Neuronal stem cell (in vitro differentiated cells): ENCODE measurements around the gene GID8.
A peak's percentile ranks its signal among the peaks of the same experiment; 100 is the strongest.

Experiments
- DNase-seq: peaks from one replicate; pipeline ENCODE4 v3.0.0-alpha.2; 2013; ENCODE audit warnings: low spot score
- H2AFZ ChIP-seq: one replicate; pipeline ENCODE4 v1.6.1; 2013; ENCODE audit warnings: mild to moderate bottlenecking, low read length, inconsistent platforms
- H2AK5ac ChIP-seq: 2 replicates; pipeline ENCODE4 v1.6.1; 2013; ENCODE audit warnings: low read depth, mild to moderate bottlenecking, inconsistent platforms, low read length, moderate library complexity, mixed read lengths
- H2BK120ac ChIP-seq: 2 replicates; pipeline ENCODE4 v1.6.1; 2013; ENCODE audit warnings: low read depth, mild to moderate bottlenecking, inconsistent platforms, low read length, moderate library complexity, mixed read lengths
- H2BK12ac ChIP-seq: one replicate; pipeline ENCODE4 v1.6.1; 2013; ENCODE audit warnings: low read length, inconsistent platforms
- H2BK15ac ChIP-seq: 2 replicates; pipeline ENCODE4 v1.6.1; 2013; ENCODE audit warnings: mild to moderate bottlenecking, low read length, inconsistent platforms, mixed read lengths
- H2BK5ac ChIP-seq: one replicate; pipeline ENCODE4 v1.6.1; 2013; ENCODE audit warnings: inconsistent platforms, mild to moderate bottlenecking, low read length, moderate library complexity
- H3K14ac ChIP-seq: one replicate; pipeline ENCODE4 v1.6.1; 2013; ENCODE audit warnings: low read length, inconsistent platforms
- H3K18ac ChIP-seq: 2 replicates; pipeline ENCODE4 v1.6.1; 2013; ENCODE audit warnings: low read length, inconsistent platforms
- H3K23ac ChIP-seq: 2 replicates; pipeline ENCODE4 v1.6.1; 2013; ENCODE audit warnings: low read depth, mild to moderate bottlenecking, mixed read lengths, low read length, inconsistent platforms; ENCODE audit not compliant: poor library complexity
- H3K27ac ChIP-seq: replicated peaks from 3 replicates; pipeline ENCODE4 v1.5.1; 2013; ENCODE audit warnings: low read length, inconsistent platforms
- H3K27me3 ChIP-seq, 3 experiments: 2 replicates each; pipeline ENCODE4 v1.6.1; 2013; ENCODE audit warnings: low read length in 3 of 3, mild to moderate bottlenecking in 2 of 3, inconsistent platforms in 1 of 3, low read depth in 1 of 3, mixed read lengths in 1 of 3, moderate library complexity in 1 of 3; ENCODE audit not compliant: control insufficient read depth in 3 of 3, insufficient read depth in 3 of 3
- H3K36me3 ChIP-seq, 2 donors: replicated peaks in 1 of 2; 2 replicates each; pipeline ENCODE4 v1.6.1; 2013; ENCODE audit warnings: low read length in 2 of 2; ENCODE audit not compliant: control insufficient read depth in 2 of 2, insufficient read depth in 2 of 2
- H3K4ac ChIP-seq: 2 replicates; pipeline ENCODE4 v1.6.1; 2013; ENCODE audit warnings: inconsistent platforms, mild to moderate bottlenecking, low read length, moderate library complexity
- H3K4me1 ChIP-seq, 2 donors: 1 replicate in 1 of 2; 2 replicates in 1 of 2; pipeline ENCODE4 v1.6.1; 2013; ENCODE audit warnings: low read length in 2 of 2, low read depth in 1 of 2; ENCODE audit not compliant: control insufficient read depth in 2 of 2, insufficient read depth in 1 of 2
- H3K4me2 ChIP-seq: one replicate; pipeline ENCODE4 v1.6.1; 2013; ENCODE audit warnings: mild to moderate bottlenecking, low read length, inconsistent platforms; ENCODE audit not compliant: insufficient read depth, poor library complexity, severe bottlenecking
- H3K4me3 ChIP-seq, 2 donors: 2 replicates each; pipeline ENCODE4 v1.5.1; 2013; ENCODE audit warnings: low read length in 2 of 2, mild to moderate bottlenecking in 2 of 2, inconsistent platforms in 1 of 2, moderate library complexity in 1 of 2
- H3K79me1 ChIP-seq: one replicate; pipeline ENCODE4 v1.6.1; 2013; ENCODE audit warnings: low read depth, mild to moderate bottlenecking, inconsistent platforms, low read length, moderate library complexity
- H3K9ac ChIP-seq: one replicate; pipeline ENCODE4 v1.6.1; 2013; ENCODE audit warnings: mild to moderate bottlenecking, low read depth, low read length, inconsistent platforms; ENCODE audit not compliant: poor library complexity
- H3K9me3 ChIP-seq, 2 donors: replicated peaks in 1 of 2; 2 replicates each; pipeline versions ENCODE3 to v1.6.1; 2013; ENCODE audit warnings: low read length in 2 of 2, mild to moderate bottlenecking in 2 of 2, inconsistent platforms in 1 of 2, low read depth in 1 of 2, mixed read lengths in 1 of 2, moderate library complexity in 1 of 2; ENCODE audit not compliant: control insufficient read depth in 2 of 2, insufficient read depth in 1 of 2
- H4K8ac ChIP-seq: one replicate; pipeline ENCODE4 v1.6.1; 2013; ENCODE audit warnings: low read depth, mild to moderate bottlenecking, inconsistent platforms, low read length, moderate library complexity
- H4K91ac ChIP-seq: one replicate; pipeline ENCODE4 v1.6.1; 2013; ENCODE audit warnings: low read length, low read depth, mild to moderate bottlenecking, inconsistent platforms; ENCODE audit not compliant: poor library complexity
- WGBS, 2 donors: extraction: QIAGEN DNeasy Blood & Tissue Kit; methylation state at CpG; one replicate each; pipeline ENCODE4 v1.1.7; 2013; ENCODE audit warnings: missing lambda C conversion rate in 2 of 2, mixed read lengths in 1 of 2; ENCODE audit not compliant: insufficient read length in 2 of 2, insufficient replicate concordance in 1 of 2; ENCODE audit errors: extremely low coverage in 2 of 2; 5-methylcytosine and 5-hydroxymethylcytosine counted together

GID8 gene

GRCh38 chr20:62928246-62928939, 9.6 kb upstream of the GID8 start:
- Histone ChIP-seq H3K27ac (no peak overlapping the region), H3K36me3 (peaks cover 3 to 34% of the 10 kb centered on the region in 2 donors)

DNA sequence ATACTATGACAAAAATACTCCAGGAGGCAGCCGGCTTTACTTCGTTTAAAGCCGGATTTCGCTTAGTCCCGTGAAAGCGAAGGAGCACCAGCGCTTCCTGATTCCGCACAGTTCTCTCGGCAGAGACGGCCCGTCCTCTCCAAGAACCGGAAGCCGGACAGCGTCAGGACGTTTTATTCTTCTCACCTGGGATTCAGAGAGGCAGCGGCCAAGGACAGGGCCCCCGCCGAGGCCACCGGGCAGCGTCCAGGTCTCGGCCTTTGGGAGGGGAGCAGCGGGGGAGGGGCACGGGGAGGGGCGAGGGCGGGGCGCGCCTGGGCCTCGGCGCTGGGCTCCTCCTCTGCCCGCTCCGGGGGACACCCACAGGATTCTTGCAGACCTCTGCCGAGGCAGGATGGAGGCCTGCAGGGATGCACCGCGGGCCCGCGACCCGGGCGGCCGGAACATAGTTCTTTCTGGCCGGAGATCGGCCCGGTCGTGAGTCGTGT, 8.9 kb upstream of the GID8 start:
- H3K79me1 ChIP-seq, result peaks cover 4% of the 10 kb centered on the region
- no peak overlapping the region for H4K91ac ChIP-seq
- H3K4me3 ChIP-seq, result peak overlapping the region in 1 of 2 donors; percentile 63
- H2BK5ac ChIP-seq, result no peak overlapping the region
- H2BK120ac ChIP-seq, result no peak overlapping the region
- DNase-seq, result no peak
- H3K9ac ChIP-seq, result peak overlapping the region; percentile 40
- no peak overlapping the region for H3K27ac ChIP-seq
- H3K14ac ChIP-seq, result no peak overlapping the region
- H3K23ac ChIP-seq, result peak overlapping the region; percentile 20
- no peak overlapping the region for H2AFZ ChIP-seq
- no CpG with 5 or more reads among the region's 44 CpGs for WGBS, 2 donors
- no peaks in the 10 kb centered on the region for H3K27me3 ChIP-seq
- H2BK12ac ChIP-seq, result no peak overlapping the region
- H4K8ac ChIP-seq, result no peak overlapping the region
- H3K18ac ChIP-seq, result no peak overlapping the region
- H3K36me3 ChIP-seq, result peaks cover 6 to 41% of the 10 kb centered on the region in 2 donors
- no peak overlapping the region for H2BK15ac ChIP-seq
- no peaks in the 10 kb centered on the region for H3K9me3 ChIP-seq
- no peak overlapping the region for H3K4ac ChIP-seq
- no peak overlapping the region for H3K4me2 ChIP-seq
- H3K4me1 ChIP-seq, result peaks cover 13 to 20% of the 10 kb centered on the region in 2 donors
- no peak overlapping the region for H2AK5ac ChIP-seq

More at GRCh38 chr20:62928246-62928939, 9.6 kb upstream of the GID8 start:
- Histone ChIP-seq H3K23ac (no peak overlapping the region), H3K9ac (no peak overlapping the region), H3K79me1 (peaks cover 2% of the 10 kb centered on the region), H3K14ac (no peak overlapping the region), H3K4me1 (peaks cover 13 to 22% of the 10 kb centered on the region in 2 donors), H2BK120ac (no peak overlapping the region), H2BK15ac (no peak overlapping the region), H2AFZ (no peak overlapping the region), H2BK12ac (no peak overlapping the region), H3K4ac (no peak overlapping the region), H2BK5ac (no peak overlapping the region), H3K27me3 (no peaks in the 10 kb centered on the region), H2AK5ac (no peak overlapping the region), H4K8ac (no peak overlapping the region), H3K9me3 (no peaks in the 10 kb centered on the region), H4K91ac (no peak overlapping the region), H3K4me3 (no peak overlapping the region), H3K18ac (no peak overlapping the region), H3K4me2 (no peak overlapping the region)
- DNase-seq, result no peak
- WGBS, 2 donors, result no CpG with 5 or more reads among the region's 14 CpGs

DNA sequence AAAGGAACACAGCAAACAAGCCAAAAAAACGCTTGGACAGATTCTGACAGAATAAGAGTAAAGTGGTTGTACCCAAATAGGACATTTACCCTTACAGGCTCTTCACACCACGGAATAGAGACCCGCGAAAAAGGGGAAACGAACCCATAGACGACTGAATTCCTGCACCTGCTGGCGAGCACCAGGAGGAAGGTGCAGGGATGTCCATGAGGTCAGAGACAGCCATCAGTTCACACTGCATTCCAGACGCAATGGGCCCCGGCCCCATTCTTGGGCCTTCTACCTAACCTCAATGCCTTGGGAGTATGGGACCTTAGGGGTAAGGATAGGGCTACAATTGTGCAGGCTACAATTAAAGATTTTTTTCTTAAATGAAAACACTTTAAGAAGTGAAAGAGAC, 6.5 kb upstream of the GID8 start:
- no peak overlapping the region for H2AFZ ChIP-seq
- H3K4me2 ChIP-seq, result no peak overlapping the region
- no peak overlapping the region for H3K9ac ChIP-seq
- peaks cover 22 to 62% of the 10 kb centered on the region in 2 donors for H3K36me3 ChIP-seq
- no peak overlapping the region for H2BK5ac ChIP-seq
- no peak overlapping the region for H3K23ac ChIP-seq
- peaks cover 6% of the 10 kb centered on the region for H3K79me1 ChIP-seq
- no peak overlapping the region for H3K4me3 ChIP-seq
- no peak overlapping the region for H3K27ac ChIP-seq
- H4K8ac ChIP-seq, result no peak overlapping the region
- no peak overlapping the region for H3K4ac ChIP-seq
- no peak overlapping the region for H2BK12ac ChIP-seq
- H2AK5ac ChIP-seq, result no peak overlapping the region
- no CpG with 5 or more reads among the region's 9 CpGs for WGBS, 2 donors
- no peak overlapping the region for H4K91ac ChIP-seq
- H2BK15ac ChIP-seq, result no peak overlapping the region
- DNase-seq, result no peak
- H2BK120ac ChIP-seq, result no peak overlapping the region
- no peaks in the 10 kb centered on the region for H3K27me3 ChIP-seq
- H3K18ac ChIP-seq, result no peak overlapping the region
- no peak overlapping the region for H3K14ac ChIP-seq
- H3K9me3 ChIP-seq, result no peaks in the 10 kb centered on the region
- peaks cover 6 to 13% of the 10 kb centered on the region in 2 donors for H3K4me1 ChIP-seq

DNA sequence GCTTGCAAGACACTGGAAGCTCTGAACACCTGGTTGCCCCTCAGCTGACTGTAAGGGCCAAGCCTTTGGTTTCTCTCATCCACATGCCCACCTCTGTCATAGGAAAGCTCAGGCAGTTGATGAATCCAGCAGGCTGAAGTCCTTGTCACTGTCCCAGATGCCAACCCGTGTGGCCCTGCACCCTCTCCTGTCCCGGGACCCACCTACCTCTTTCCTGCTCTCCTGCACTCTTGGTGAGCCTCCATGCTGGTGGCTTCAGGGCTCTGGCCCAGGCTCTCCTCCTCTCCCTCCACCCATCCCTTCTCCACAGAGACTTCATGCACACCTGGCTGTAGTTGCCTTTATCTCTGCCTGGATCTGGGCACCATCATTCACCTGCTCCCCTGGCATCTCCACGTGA, 4.0 kb upstream of the GID8 start:
- Histone ChIP-seq H3K23ac (no peak overlapping the region), H3K4me2 (no peak overlapping the region), H3K18ac (no peak overlapping the region), H2BK12ac (no peak overlapping the region), H2BK5ac (no peak overlapping the region), H3K4me3 (no peak overlapping the region), H3K27ac (no peak overlapping the region), H2AFZ (no peak overlapping the region), H3K9me3 (no peaks in the 10 kb centered on the region), H3K27me3 (no peaks in the 10 kb centered on the region), H3K14ac (no peak overlapping the region), H2BK120ac (no peak overlapping the region), H3K9ac (no peak overlapping the region), H3K36me3 (peaks cover 22 to 51% of the 10 kb centered on the region in 2 donors), H4K8ac (no peak overlapping the region), H3K4me1 (peaks cover 0 to 9% of the 10 kb centered on the region in 2 donors), H3K79me1 (peaks cover 10% of the 10 kb centered on the region), H3K4ac (no peak overlapping the region), H4K91ac (no peak overlapping the region), H2AK5ac (no peak overlapping the region), H2BK15ac (no peak overlapping the region)
- DNase-seq, result no peak
- no CpG with 5 or more reads among the region's 3 CpGs for WGBS, 2 donors
